NCI-H510A treated with DMSO at 0.1 percent for 48 hours (cell line): ENCODE data around the gene LIM2.

Experiments
- DNase-seq: peaks from one replicate; lab custom pipeline; 2025; lab: John Stamatoyannopoulos, UW

Gene LIM2

DNA sequence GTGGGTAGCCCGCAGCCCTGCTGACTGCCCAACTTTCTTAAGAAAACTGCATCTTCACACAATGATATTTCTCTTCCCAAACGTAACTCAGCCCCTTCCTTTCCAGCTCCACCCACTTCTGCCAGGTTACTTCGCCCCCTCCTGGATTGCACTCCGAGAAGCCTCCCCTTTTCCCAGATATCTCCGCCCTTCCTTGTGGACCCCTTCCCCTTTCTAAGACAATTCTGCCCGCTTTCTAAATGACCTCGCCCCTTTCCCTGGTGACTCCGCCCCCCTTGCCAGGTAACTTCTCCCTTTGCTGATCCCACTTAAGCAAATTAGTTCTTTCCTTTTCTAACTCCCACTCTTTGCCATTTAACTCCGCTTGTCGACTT lies 48.5 kb downstream of the LIM2 start:
- no peak for DNase-seq

DNA sequence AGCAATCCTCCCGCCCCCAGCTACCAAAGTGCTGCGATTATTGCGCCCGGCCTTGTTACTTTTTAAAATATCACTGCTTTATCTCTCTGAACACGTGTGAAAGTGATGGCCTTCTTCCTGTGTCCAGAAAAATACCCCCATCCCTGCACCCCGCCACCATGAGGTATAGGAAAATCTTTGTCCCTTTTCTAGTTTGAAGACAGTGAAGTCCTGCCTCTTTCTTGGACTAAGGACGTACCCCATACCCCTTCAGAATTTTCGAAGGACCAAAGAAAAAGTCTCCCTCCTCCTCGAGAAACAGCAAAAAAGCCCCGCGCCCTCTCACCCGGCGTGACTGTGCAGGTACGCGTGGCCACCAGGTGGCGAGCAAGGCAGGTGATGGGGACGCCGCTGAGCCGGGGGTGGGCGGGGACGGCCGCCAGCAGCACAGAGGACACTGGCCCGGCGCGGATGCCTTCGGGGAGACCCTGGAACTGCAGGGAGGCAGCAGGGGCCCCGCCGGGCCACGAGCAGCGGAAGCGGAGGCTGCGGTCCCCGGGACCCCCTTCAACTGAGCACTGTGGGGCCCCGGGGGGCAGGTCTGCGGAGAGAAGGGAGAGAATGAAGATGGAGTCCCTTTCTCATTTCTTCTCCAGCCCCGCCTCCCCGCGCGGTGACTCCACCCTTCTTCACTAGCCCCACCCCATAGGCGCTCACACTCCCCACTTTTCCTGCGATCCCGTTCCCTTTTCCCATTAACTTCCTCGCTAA lies 49.0 kb downstream of the LIM2 start:
- DNase-seq = no peak

DNA sequence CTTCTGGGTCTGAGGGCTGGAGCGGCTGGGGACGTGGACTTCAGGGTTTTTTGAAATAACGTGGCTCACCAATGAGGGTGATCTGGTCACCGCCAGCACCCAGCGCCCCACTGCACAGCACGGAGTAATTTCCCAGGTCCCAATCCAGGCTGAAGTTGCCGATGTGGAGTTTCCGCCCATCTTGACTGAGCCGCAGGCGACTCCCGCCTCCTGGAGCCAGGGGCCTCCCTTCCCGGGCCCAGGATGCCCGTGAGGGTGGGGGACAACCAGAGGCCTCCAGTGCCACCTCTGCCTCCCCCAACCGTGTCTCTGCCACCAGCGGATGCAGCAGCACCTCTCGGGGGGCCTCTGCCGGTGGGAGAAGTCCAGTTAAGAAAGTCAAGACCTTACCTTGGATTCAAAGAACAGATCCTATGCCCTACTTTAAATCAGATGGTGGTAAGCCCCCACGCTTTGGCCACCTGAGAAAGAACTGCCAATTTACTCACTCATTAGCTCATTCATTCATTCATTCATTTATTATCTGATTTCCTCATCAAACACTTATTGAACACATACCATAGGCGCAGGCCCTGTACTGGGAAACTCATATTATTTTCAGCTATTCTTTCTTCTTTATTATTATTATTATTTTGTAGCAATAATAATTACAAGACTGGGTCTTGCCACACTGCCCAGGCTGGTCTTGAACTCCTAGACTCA lies 49.8 kb downstream of the LIM2 start:
- DNase-seq = no peak

DNA sequence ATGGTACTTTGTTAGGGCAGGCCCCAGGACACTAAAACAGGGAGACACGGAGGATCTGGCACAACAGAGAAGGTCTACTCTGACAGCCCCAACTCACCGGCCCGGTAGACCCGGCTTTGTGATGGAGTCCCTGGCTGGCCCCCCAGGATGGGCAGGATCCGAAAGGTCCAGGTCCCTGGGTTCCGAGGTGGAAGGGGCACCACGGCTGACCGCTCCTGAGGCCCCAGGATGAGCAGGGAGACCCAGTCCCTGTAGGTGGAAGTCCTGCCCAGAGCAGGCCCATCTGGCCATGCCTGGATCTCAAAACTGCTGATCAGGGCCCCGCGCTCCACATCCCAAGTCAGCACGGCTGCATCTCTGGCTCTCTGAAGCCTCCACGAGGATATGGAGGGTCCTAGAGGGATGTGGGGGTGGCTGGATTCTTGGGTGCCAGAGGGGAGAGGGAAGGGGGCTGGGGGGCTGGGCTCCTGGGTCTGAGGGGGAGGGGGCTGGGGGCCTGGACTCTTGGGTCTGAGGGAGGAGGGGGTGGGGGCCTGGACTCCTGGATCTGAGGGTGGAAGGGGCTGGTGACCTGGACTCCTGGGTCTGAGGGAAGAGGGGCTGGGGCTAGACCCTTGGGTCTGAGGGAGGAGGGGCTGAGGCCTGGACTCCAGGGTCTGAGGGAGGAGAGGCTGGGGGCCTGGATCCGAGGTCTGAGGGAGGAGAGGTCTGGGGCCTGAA lies 50.5 kb downstream of the LIM2 start:
- no peak for DNase-seq

DNA sequence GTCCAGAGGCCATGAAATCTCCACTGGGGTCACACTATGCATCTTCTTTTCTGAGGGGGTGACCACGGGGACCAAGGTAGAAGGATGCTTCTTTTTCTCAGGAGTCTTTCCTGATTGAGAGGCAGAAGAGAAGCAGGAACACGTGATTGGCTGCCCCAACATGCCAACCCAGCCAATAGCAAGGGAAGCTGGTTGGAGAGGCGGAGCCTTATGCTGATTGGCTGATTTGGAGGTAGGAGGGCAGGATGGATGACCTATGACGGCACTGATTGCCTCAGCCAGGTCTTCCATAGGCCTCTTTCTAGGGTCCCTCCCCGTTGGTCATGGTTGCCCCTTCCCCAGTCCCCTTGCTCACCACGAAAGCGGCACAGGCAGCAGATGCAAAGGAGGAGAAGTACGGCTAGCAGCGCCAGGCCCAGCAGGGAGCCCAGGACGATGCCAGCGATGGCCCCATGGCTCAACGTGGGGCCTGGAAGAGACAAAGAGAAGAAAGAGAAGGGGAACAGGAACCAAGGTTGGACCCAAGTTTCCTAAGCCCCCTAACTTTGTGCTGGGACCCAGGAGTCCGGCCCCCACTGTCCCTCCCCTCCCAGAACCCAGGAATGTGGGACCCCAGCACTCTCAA lies 53.8 kb downstream of the LIM2 start:
- DNase-seq = no peak

DNA sequence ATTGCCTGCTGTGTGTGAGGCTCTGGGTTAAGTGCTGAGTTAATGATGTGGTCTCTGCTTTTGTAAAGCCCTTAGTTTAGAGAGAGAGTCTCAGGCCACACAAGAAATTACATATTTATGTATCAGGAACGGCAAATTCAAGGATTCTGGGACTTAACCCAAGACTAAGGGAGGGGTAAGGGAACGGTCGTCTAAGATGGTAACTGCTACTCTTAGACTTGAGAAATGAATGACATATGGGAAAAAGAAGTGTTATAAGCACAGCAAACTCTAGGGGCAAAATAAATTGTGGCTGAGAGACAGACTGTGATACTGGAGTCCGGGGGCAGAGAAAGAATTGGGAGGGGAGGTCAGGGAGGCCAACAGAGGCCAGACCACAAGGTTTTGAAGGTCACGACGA lies 56.1 kb downstream of the LIM2 start:
- no peak for DNase-seq

DNA sequence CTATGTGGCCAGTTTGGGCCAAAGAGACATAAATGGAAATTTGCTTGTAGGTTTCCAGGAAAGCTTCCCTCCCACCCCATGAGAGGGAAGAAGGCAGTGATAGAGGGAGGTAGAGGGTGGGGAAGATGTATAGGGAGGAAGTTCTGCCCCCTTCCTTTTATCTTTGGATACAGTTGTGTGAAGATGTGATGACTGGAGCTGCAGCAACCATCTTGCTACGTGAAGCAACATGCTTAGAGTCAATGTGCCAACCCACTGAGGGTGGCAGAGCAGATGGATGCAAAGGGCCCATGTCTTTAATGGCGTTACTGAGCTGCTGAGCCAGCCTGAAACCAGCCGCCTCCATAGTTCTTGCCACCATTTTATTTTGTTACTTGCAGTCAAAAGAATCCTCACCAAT lies 56.6 kb downstream of the LIM2 start:
- DNase-seq = no peak

DNA sequence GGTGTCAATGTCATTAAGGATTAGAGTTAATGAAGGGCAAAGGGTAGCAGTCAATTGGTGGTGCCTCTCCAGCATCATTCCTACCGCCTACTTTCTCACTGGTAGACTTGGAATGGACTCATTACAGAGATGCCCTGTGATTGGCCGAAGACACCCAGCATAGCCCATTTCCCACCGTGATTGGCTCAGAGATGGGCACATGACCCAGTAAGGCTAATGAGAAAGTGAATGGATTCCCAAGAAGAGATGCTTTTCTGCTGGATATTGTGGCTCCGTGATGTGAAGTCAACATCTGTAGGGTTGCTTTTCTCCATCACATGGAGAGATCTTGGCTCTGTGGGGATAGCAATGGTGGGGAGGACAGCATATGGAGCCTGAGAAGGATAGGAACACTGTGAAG lies 57.4 kb downstream of the LIM2 start:
- DNase-seq = no peak
